SJSA1 (cell line): ENCODE data around the gene PIN1. TPM values are rescaled to one million over a fixed set of nuclear protein-coding genes. Genes with fewer than 3 reads are reported as not detected.
A peak's percentile ranks its signal among the peaks of the same experiment; 100 is the strongest.
"Not testable (repeated sequence)": the region's sequence is repeated elsewhere in the genome, so short reads cannot be mapped to it uniquely, and the experiment has no call there.

Experiments
- DNase-seq, 2 experiments: peaks; one replicate each; pipeline ENCODE4 v3.0.0-alpha.2; 2015 to 2020; ENCODE audit warnings: low spot score in 2 of 2, low read depth in 1 of 2
- H3K27ac ChIP-seq: fragments of 250-450 bp; sonication (Bioruptor Pico); 2 replicates; pipeline ENCODE4 v1.5.1; 2020; ENCODE audit warnings: mild to moderate bottlenecking, moderate library complexity
- H3K27me3 ChIP-seq: fragments of 250-450 bp; sonication (Bioruptor Pico); replicated peaks from 2 replicates; pipeline ENCODE4 v1.5.1; 2020; ENCODE audit warnings: mild to moderate bottlenecking, moderate library complexity
- H3K36me3 ChIP-seq: fragments of 250-450 bp; sonication (Bioruptor Pico); 2 replicates; pipeline ENCODE4 v1.5.1; 2020; ENCODE audit warnings: mild to moderate bottlenecking
- H3K4me1 ChIP-seq: fragments of 250-450 bp; sonication (Bioruptor Pico); replicated peaks from 2 replicates; pipeline ENCODE4 v1.6.1; 2021; ENCODE audit warnings: mild to moderate bottlenecking
- H3K4me3 ChIP-seq: fragments of 250-450 bp; sonication (Bioruptor Pico); 2 replicates; pipeline ENCODE4 v1.5.1; 2020; ENCODE audit warnings: mild to moderate bottlenecking
- H3K9me3 ChIP-seq: fragments of 250-450 bp; sonication (Bioruptor Pico); replicated peaks from 2 replicates; pipeline ENCODE4 v1.5.1; 2020; ENCODE audit warnings: mild to moderate bottlenecking
- total RNA-seq: library from RNA; depleted of rRNA; stranded (reverse); fragments of >200 nt; shearing (Covaris generic); gene quantifications from 2 replicates; pipeline ENCODE4 v1.2.3, GENCODE V29; 2014

The PIN1 gene
- total RNA-seq, 1 experiment from 2014 or later, result 230 TPM

- no peaks in the 10 kb centered on the region; the same call in 1 of the 2 replicates for H3K4me1 ChIP-seq
- H3K9me3 ChIP-seq, result no peaks in the 10 kb centered on the region
- no peaks in the 10 kb centered on the region for H3K36me3 ChIP-seq
- DNase-seq, result no peak
- H3K4me3 ChIP-seq, result no peak overlapping the region
- no peak overlapping the region for H3K27ac ChIP-seq
- no peaks in the 10 kb centered on the region for H3K27me3 ChIP-seq
Measured at GRCh38 chr19:9797871-9798270, 37.2 kb upstream of the PIN1 start.

- H3K4me3 ChIP-seq, result no peak overlapping the region
- H3K9me3 ChIP-seq, result no peaks in the 10 kb centered on the region
- H3K4me1 ChIP-seq, result no peaks in the 10 kb centered on the region
- H3K36me3 ChIP-seq, result no peaks in the 10 kb centered on the region
- no peak overlapping the region for H3K27ac ChIP-seq
- no peak for DNase-seq
- H3K27me3 ChIP-seq, result no peaks in the 10 kb centered on the region
Measured at GRCh38 chr19:9799162-9799561, 36.0 kb upstream of the PIN1 start.

GRCh38 chr19:9801976-9802375 lies 33.1 kb upstream of the PIN1 start:
- Histone ChIP-seq H3K27me3 (no peaks in the 10 kb centered on the region), H3K9me3 (no peaks in the 10 kb centered on the region), H3K4me3 (no peak overlapping the region), H3K4me1 (no peaks in the 10 kb centered on the region), H3K27ac (no peak overlapping the region), H3K36me3 (peaks cover 11% of the 10 kb centered on the region)
- DNase-seq, result no peak

- Histone ChIP-seq H3K27ac (no peak overlapping the region), H3K4me1 (no peaks in the 10 kb centered on the region), H3K27me3 (no peaks in the 10 kb centered on the region), H3K36me3 (peaks cover 51% of the 10 kb centered on the region), H3K9me3 (no peaks in the 10 kb centered on the region), H3K4me3 (no peak overlapping the region)
- no peak for DNase-seq
Measured at GRCh38 chr19:9806803-9807202, 28.3 kb upstream of the PIN1 start.

- Histone ChIP-seq H3K36me3 (peaks cover 66% of the 10 kb centered on the region), H3K27ac (no peak overlapping the region), H3K4me3 (no peak overlapping the region)
Measured at GRCh38 chr19:9808855-9809824, 26.0 kb upstream of the PIN1 start.

GRCh38 chr19:9811139-9811538 lies 24.0 kb upstream of the PIN1 start:
- H3K4me3 ChIP-seq, result no peak overlapping the region
- no peak for DNase-seq
- peaks cover 74% of the 10 kb centered on the region for H3K36me3 ChIP-seq

More at GRCh38 chr19:9808855-9809824, 26.0 kb upstream of the PIN1 start:
- DNase-seq, result no peak
- H3K4me1 ChIP-seq, result no peaks in the 10 kb centered on the region
- no peaks in the 10 kb centered on the region for H3K9me3 ChIP-seq
- H3K27me3 ChIP-seq, result no peaks in the 10 kb centered on the region

GRCh38 chr19:9818175-9818733 lies 16.9 kb upstream of the PIN1 start:
- H3K27me3 ChIP-seq, result no peaks in the 10 kb centered on the region
- DNase-seq, result peak in 1 of 2 experiments; percentile 7
- H3K27ac ChIP-seq, result peak overlapping the region; percentile 92
- H3K36me3 ChIP-seq, result peaks cover 47% of the 10 kb centered on the region
- peaks cover 8% of the 10 kb centered on the region; the same call in 1 of the 2 replicates for H3K9me3 ChIP-seq
- H3K4me3 ChIP-seq, result peak overlapping the region; percentile 92
- peaks cover 14% of the 10 kb centered on the region for H3K4me1 ChIP-seq

More at GRCh38 chr19:9811139-9811538, 24.0 kb upstream of the PIN1 start:
- Histone ChIP-seq H3K27me3 (no peaks in the 10 kb centered on the region), H3K27ac (no peak overlapping the region), H3K9me3 (peaks cover 4% of the 10 kb centered on the region; the same call in 1 of the 2 replicates), H3K4me1 (no peaks in the 10 kb centered on the region)

- peak; percentile 97 to 100 for DNase-seq
- peaks cover 42% of the 10 kb centered on the region for H3K36me3 ChIP-seq
- H3K4me1 ChIP-seq, result peaks cover 14% of the 10 kb centered on the region
- H3K4me3 ChIP-seq, result peak within 1 kb of the TSS; percentile 92
- no peaks in the 10 kb centered on the region for H3K27me3 ChIP-seq
- peaks cover 8% of the 10 kb centered on the region; the same call in 1 of the 2 replicates for H3K9me3 ChIP-seq
- peak within 1 kb of the TSS; percentile 92 for H3K27ac ChIP-seq
Measured at GRCh38 chr19:9818734-9819595, 16.2 kb upstream of the PIN1 start, which contains the start of gene FBXL12. TSS of gene FBXL12 (minus strand) at chr19:9819079. CDS start at chr19:9818813, 266 bp downstream.

- no peaks in the 10 kb centered on the region for H3K27me3 ChIP-seq
- peak overlapping the region; percentile 39; the same call in 1 of the 2 replicates for H3K27ac ChIP-seq
- DNase-seq, result no peak
- H3K36me3 ChIP-seq, result peaks cover 38% of the 10 kb centered on the region
- H3K4me3 ChIP-seq, result peak overlapping the region; percentile 23
- peaks cover 8% of the 10 kb centered on the region; the same call in 1 of the 2 replicates for H3K9me3 ChIP-seq
- peaks cover 14% of the 10 kb centered on the region for H3K4me1 ChIP-seq
Measured at GRCh38 chr19:9819596-9819909, 15.6 kb upstream of the PIN1 start.

- not testable (repeated sequence) for DNase-seq, H3K9me3 ChIP-seq, H3K27me3 ChIP-seq
- Histone ChIP-seq H3K4me3 (peak overlapping the region; percentile 23), H3K27ac (peak overlapping the region; percentile 39; the same call in 1 of the 2 replicates), H3K4me1 (peaks cover 14% of the 10 kb centered on the region), H3K36me3 (peaks cover 35% of the 10 kb centered on the region)
Measured at GRCh38 chr19:9820034-9820433, 15.1 kb upstream of the PIN1 start.

- Histone ChIP-seq H3K27me3 (no peaks in the 10 kb centered on the region), H3K4me3 (no peak overlapping the region), H3K27ac (no peak overlapping the region), H3K9me3 (0 out of 2 replicates have a peak, but pooled peaks cover under 1% of the 10 kb centered on the region), H3K36me3 (peaks cover 20% of the 10 kb centered on the region), H3K4me1 (peaks cover 10% of the 10 kb centered on the region)
- no peak for DNase-seq
Measured at GRCh38 chr19:9823816-9824215, 11.3 kb upstream of the PIN1 start.

- Histone ChIP-seq H3K9me3 (no peaks in the 10 kb centered on the region), H3K4me1 (peaks cover 5% of the 10 kb centered on the region; the same call in 1 of the 2 replicates), H3K36me3 (peaks cover 46% of the 10 kb centered on the region), H3K4me3 (peak within 1 kb of the TSS; percentile 71), H3K27ac (peak within 1 kb of the TSS; percentile 15; the same call in 1 of the 2 replicates), H3K27me3 (no peaks in the 10 kb centered on the region)
- DNase-seq, result peak; percentile 74 to 81
Measured at GRCh38 chr19:9827289-9828238, 7.6 kb upstream of the PIN1 start, which contains the start of gene UBL5. TSS of gene UBL5 (plus strand) at chr19:9827918. CDS start at chr19:9828338, 420 bp downstream.
